SK-N-MC (cell line): ENCODE measurements around the gene RHEX.

Experiments used
- EZH2 ChIP-seq: fragments of 200-600 bp; sonication (generic); IDR thresholded peaks from one replicate; pipeline ENCODE4 v1.6.1; 2017; ENCODE audit warnings: antibody characterized with exemption
- FOXP2 ChIP-seq: optimal IDR thresholded peaks from 2 replicates; pipeline ENCODE3; 2011; ENCODE audit warnings: mild to moderate bottlenecking, moderate library complexity; ENCODE audit not compliant: insufficient read depth; ENCODE audit errors: extremely low read length, control extremely low read depth
- POLR2AphosphoS5 ChIP-seq: IDR thresholded peaks from 2 replicates; pipeline ENCODE4 v1.6.1; 2012; ENCODE audit warnings: mild to moderate bottlenecking, low read depth, low read length, borderline replicate concordance

GRCh38 chr1:206040328-206040727, 12.6 kb upstream of the RHEX start:
- no peak for TF ChIP-seq FOXP2
- TF ChIP-seq EZH2: no peak
- no peak for TF ChIP-seq POLR2AphosphoS5
